OCI-LY1 (cell line): ENCODE measurements around the gene GRHL1.

ENCODE experiments used
- H2AFZ ChIP-seq: fragments of 200-600 bp; sonication (generic), shearing (Covaris generic); 2 replicates; pipeline ENCODE4 v1.6.0; 2014; ENCODE audit warnings: antibody characterized with exemption, mild to moderate bottlenecking, low read length
- H3F3A ChIP-seq: fragments of 200-600 bp; sonication (generic), shearing (Covaris generic); 2 replicates; pipeline ENCODE4 v1.6.0; 2014; ENCODE audit warnings: mild to moderate bottlenecking, antibody characterized with exemption, low read length, moderate library complexity; ENCODE audit not compliant: insufficient read depth
- H3K27ac ChIP-seq: fragments of 200-600 bp; sonication (generic); 2 replicates; pipeline ENCODE4 v1.5.1; 2014; ENCODE audit warnings: low read length, mixed run types, mild to moderate bottlenecking, low read depth; ENCODE audit not compliant: poor library complexity, severe bottlenecking
- H3K27me3 ChIP-seq: fragments of 200-600 bp; sonication (generic); 2 replicates; pipeline ENCODE4 v1.6.0; 2014; ENCODE audit warnings: antibody characterized with exemption, mild to moderate bottlenecking, low read length, moderate library complexity; ENCODE audit not compliant: insufficient read depth
- H3K36me3 ChIP-seq: fragments of 200-600 bp; sonication (generic); 2 replicates; pipeline ENCODE4 v1.6.1; 2014; ENCODE audit warnings: mild to moderate bottlenecking, antibody characterized with exemption, low read length, moderate library complexity, mixed read lengths; ENCODE audit not compliant: insufficient read depth
- H3K4me1 ChIP-seq: fragments of 200-600 bp; sonication (generic); 2 replicates; pipeline ENCODE4 v1.5.1; 2014; ENCODE audit warnings: mild to moderate bottlenecking, low read length, moderate library complexity; ENCODE audit not compliant: insufficient read depth, severe bottlenecking
- H3K4me2 ChIP-seq: fragments of 200-600 bp; sonication (generic), shearing (Covaris generic); 2 replicates; pipeline ENCODE4 v1.6.1; 2014; ENCODE audit warnings: low read length
- H3K4me3 ChIP-seq: fragments of 200-600 bp; sonication (generic); 2 replicates; pipeline ENCODE4 v1.5.1; 2014; ENCODE audit warnings: low read length, low read depth, mild to moderate bottlenecking, mixed read lengths; ENCODE audit not compliant: poor library complexity, severe bottlenecking
- H3K79me2 ChIP-seq: fragments of 200-600 bp; shearing (Covaris generic); 2 replicates; pipeline ENCODE4 v1.6.1; 2016; ENCODE audit warnings: mixed run types, low read length, mixed read lengths; ENCODE audit not compliant: insufficient read depth
- H3K9ac ChIP-seq: fragments of 200-600 bp; sonication (generic), shearing (Covaris generic); 2 replicates; pipeline ENCODE4 v1.6.1; 2014; ENCODE audit warnings: mild to moderate bottlenecking, low read length, mixed read lengths
- H3K9me2 ChIP-seq: fragments of 200-600 bp; sonication (generic), shearing (Covaris generic); 2 replicates; pipeline ENCODE4 v1.6.1; 2014; ENCODE audit warnings: low read depth, mild to moderate bottlenecking, low read length, mixed read lengths
- H3K9me3 ChIP-seq: fragments of 200-600 bp; shearing (Covaris generic); 2 replicates; pipeline ENCODE4 v1.6.1; 2014; ENCODE audit warnings: low read length, mixed read lengths
- H4K20me1 ChIP-seq: fragments of 200-600 bp; sonication (generic), shearing (Covaris generic); 2 replicates; pipeline ENCODE4 v1.6.0; 2016; ENCODE audit warnings: mild to moderate bottlenecking, low read length; ENCODE audit not compliant: insufficient read depth
- CTCF ChIP-seq: fragments of 200-600 bp; sonication (generic), shearing (Covaris generic); IDR thresholded peaks from 2 replicates; pipeline ENCODE4 v1.5.1; 2017; ENCODE audit warnings: mild to moderate bottlenecking, antibody characterized with exemption, low read length, moderate library complexity, mixed read lengths
- EZH2 ChIP-seq: fragments of 200-600 bp; sonication (generic), shearing (Covaris generic); IDR thresholded peaks from 2 replicates; pipeline ENCODE4 v1.8.0; 2017; ENCODE audit warnings: borderline replicate concordance, mixed run types, mild to moderate bottlenecking, antibody characterized with exemption, low read length, moderate library complexity, mixed read lengths

Gene GRHL1

GRCh38 chr2:9958057-9958456 is 6.6 kb downstream of the GRHL1 start:
- Histone ChIP-seq H3F3A (no peaks in the 10 kb centered on the region), H3K27me3 (no peaks in the 10 kb centered on the region), H2AFZ (no peak overlapping the region), H3K79me2 (no peaks in the 10 kb centered on the region), H3K36me3 (0 out of 2 replicates have a peak, but pooled peaks cover 6% of the 10 kb centered on the region), H3K4me2 (no peak overlapping the region), H3K9ac (no peak overlapping the region), H3K4me1 (peaks cover 2% of the 10 kb centered on the region), H3K9me3 (no peaks in the 10 kb centered on the region), H3K27ac (no peak overlapping the region), H3K9me2 (no peaks in the 10 kb centered on the region), H3K4me3 (no peak overlapping the region), H4K20me1 (no peaks in the 10 kb centered on the region)
- TF ChIP-seq CTCF: no peak

GRCh38 chr2:9959262-9959661 is 7.8 kb downstream of the GRHL1 start:
- no peak overlapping the region for H3K4me2 ChIP-seq
- H3F3A ChIP-seq: no peaks in the 10 kb centered on the region
- no peaks in the 10 kb centered on the region for H4K20me1 ChIP-seq
- H3K9ac ChIP-seq: no peak overlapping the region
- no peak for TF ChIP-seq CTCF
- no peak for TF ChIP-seq EZH2
- H3K9me2 ChIP-seq: no peaks in the 10 kb centered on the region
- H3K79me2 ChIP-seq: no peaks in the 10 kb centered on the region
- no peaks in the 10 kb centered on the region for H3K4me1 ChIP-seq
- no peak overlapping the region for H2AFZ ChIP-seq
- no peaks in the 10 kb centered on the region for H3K27me3 ChIP-seq
- no peak overlapping the region for H3K27ac ChIP-seq
- H3K4me3 ChIP-seq: no peak overlapping the region
- no peaks in the 10 kb centered on the region for H3K9me3 ChIP-seq
- peaks cover 10% of the 10 kb centered on the region for H3K36me3 ChIP-seq

GRCh38 chr2:9961013-9961412 is 9.5 kb downstream of the GRHL1 start:
- Histone ChIP-seq H3K79me2 (no peaks in the 10 kb centered on the region), H3K4me3 (no peak overlapping the region), H3K27me3 (no peaks in the 10 kb centered on the region), H3K27ac (no peak overlapping the region), H4K20me1 (no peaks in the 10 kb centered on the region), H3F3A (no peaks in the 10 kb centered on the region), H3K9ac (no peak overlapping the region), H2AFZ (no peak overlapping the region), H3K36me3 (peaks cover 19% of the 10 kb centered on the region), H3K9me3 (no peaks in the 10 kb centered on the region), H3K4me2 (no peak overlapping the region), H3K4me1 (peaks cover 6% of the 10 kb centered on the region), H3K9me2 (no peaks in the 10 kb centered on the region)
- TF ChIP-seq CTCF: no peak
- no peak for TF ChIP-seq EZH2
